GM06990 (cell line): ENCODE results near the gene SRC.

ENCODE experiments used
- DNase-seq: peaks from one replicate; pipeline ENCODE4 v3.0.0-alpha.2; 2011; ENCODE audit not compliant: insufficient read length; ENCODE audit errors: extremely low read depth
- H3K27me3 ChIP-seq: replicated peaks from 2 replicates; pipeline ENCODE4 v1.6.0; 2011; ENCODE audit warnings: low read length; ENCODE audit not compliant: control insufficient read depth, insufficient read depth
- H3K36me3 ChIP-seq: 2 replicates; pipeline ENCODE4 v1.5.1; 2011; ENCODE audit warnings: low read length; ENCODE audit not compliant: control insufficient read depth, insufficient read depth
- H3K4me3 ChIP-seq: replicated peaks from 2 replicates; pipeline ENCODE4 v1.5.1; 2011; ENCODE audit warnings: low read depth, mild to moderate bottlenecking, control low read depth, low read length
- TF ChIP-seq, protein P1 (sequence below): IDR thresholded peaks from 2 replicates; pipeline ENCODE4 v1.5.1; 2011; ENCODE audit warnings: low read length, control low read depth, mild to moderate bottlenecking, inconsistent platforms; ENCODE audit not compliant: insufficient read depth, poor library complexity, severe bottlenecking

Gene SRC

DNA sequence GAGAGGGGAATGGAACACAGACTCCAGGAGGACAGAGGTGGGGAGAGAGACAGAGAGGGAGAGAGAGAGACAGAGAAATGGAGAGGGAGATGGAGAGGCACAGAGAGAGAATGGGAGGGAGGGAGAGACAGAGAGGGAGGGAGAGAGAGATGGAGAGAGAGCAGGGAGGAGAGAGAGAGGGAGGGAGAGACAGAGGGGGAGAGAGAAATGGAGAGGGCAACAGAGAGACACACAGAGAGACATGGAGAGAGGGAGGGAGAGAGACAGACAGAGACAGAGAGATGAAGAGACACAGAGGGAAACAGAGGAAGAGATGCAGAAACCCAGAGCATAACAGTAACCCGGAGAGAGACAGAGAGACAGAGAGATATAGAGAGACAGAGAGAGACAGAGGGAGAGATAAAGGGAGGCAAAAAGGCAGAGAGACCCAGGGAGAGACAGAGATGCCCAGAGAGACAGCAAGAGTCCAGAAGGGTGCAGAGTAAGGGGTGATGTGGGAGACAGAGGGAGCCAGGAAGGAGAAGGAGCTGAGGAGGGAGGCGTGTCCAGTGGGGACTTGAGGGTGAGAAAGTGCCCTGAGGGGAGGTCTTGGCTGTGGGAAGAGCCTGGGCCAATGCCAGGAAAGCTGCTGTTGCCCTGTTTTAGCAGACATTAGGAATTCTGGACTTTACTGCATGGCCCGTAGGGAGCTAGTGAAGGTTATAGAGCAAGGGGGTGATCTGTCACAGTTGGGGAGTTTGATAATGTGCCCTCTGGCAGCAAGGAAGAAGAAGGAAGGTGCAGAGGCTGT, 78.3 kb downstream of the SRC start:
- H3K27me3 ChIP-seq = peaks cover 4% of the 10 kb centered on the region

DNA sequence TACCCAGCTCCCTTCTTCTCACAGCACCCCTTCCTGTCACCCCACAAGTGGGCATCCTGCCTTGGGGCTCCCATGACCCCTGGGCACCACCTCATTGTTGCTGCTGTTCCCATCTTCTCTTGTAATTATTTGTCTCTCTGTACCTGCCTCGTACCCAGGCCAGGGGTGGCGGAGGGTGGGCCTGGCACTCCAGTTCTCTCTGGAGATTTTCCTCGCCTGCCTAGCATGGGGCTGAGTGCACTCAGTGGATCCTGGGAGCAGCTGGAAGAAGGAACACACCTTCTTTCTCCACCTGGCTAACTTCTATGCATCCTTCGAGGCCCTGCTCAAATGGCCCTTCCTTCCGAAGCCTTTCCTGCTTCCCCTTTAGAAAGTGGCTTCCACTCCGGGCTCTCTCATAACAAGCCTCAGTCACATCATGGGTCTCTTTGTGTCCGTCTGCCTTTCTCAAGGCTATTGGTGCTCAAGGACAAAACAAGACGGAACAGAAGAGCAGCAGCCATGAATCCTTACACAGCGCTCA, 79.2 kb downstream of the SRC start:
- Histone ChIP-seq H3K27me3 (peaks cover 4% of the 10 kb centered on the region), H3K36me3 (no peaks in the 10 kb centered on the region), H3K4me3 (no peak overlapping the region)
- TF ChIP-seq, protein P1, sequence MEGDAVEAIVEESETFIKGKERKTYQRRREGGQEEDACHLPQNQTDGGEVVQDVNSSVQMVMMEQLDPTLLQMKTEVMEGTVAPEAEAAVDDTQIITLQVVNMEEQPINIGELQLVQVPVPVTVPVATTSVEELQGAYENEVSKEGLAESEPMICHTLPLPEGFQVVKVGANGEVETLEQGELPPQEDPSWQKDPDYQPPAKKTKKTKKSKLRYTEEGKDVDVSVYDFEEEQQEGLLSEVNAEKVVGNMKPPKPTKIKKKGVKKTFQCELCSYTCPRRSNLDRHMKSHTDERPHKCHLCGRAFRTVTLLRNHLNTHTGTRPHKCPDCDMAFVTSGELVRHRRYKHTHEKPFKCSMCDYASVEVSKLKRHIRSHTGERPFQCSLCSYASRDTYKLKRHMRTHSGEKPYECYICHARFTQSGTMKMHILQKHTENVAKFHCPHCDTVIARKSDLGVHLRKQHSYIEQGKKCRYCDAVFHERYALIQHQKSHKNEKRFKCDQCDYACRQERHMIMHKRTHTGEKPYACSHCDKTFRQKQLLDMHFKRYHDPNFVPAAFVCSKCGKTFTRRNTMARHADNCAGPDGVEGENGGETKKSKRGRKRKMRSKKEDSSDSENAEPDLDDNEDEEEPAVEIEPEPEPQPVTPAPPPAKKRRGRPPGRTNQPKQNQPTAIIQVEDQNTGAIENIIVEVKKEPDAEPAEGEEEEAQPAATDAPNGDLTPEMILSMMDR = no peak
- DNase-seq = no peak

More for the DNA sequence above, 78.3 kb downstream of the SRC start:
- DNase-seq = no peak
- no peaks in the 10 kb centered on the region for H3K36me3 ChIP-seq
- TF ChIP-seq, protein P1 = no peak
- no peak overlapping the region for H3K4me3 ChIP-seq

DNA sequence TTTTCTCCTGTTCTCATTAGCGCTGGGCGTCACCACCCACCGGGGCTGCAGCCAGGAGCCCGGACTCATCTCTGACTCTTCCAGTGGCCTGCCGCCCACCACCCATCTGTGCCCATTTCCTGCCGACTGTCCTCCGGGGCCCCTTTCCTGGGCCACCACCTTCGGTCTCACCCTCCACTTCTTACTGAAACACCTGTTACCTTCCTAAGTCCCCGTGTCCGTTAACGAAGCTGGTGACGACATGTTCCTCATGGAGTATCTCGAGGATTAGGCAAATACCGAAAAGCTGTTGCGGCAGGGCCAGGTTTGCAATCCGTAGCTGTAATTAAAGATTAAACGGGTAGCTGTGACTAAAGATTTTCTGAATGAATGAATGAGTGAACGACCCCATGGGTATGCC, 80.2 kb downstream of the SRC start:
- H3K4me3 ChIP-seq = no peak overlapping the region
- TF ChIP-seq, protein P1 = no peak
- DNase-seq = no peak
- no peaks in the 10 kb centered on the region for H3K36me3 ChIP-seq
- H3K27me3 ChIP-seq = peaks cover 5% of the 10 kb centered on the region

GRCh38 chr20:37426978-37427377, 81.0 kb downstream of the SRC start:
- H3K4me3 ChIP-seq = no peak overlapping the region
- TF ChIP-seq, protein P1 = no peak
- DNase-seq = no peak
- H3K27me3 ChIP-seq = peaks cover 5% of the 10 kb centered on the region
- H3K36me3 ChIP-seq = no peaks in the 10 kb centered on the region

- TF ChIP-seq, protein P1 = no peak
- no peak overlapping the region for H3K4me3 ChIP-seq
- no peak for DNase-seq
- H3K27me3 ChIP-seq = peaks cover 3% of the 10 kb centered on the region
- H3K36me3 ChIP-seq = no peaks in the 10 kb centered on the region
Observed at GRCh38 chr20:37430044-37430443, 84.1 kb downstream of the SRC start.
